ENCODE data around the gene EFCAB13.

- TF ChIP-seq CTCF (IDR thresholded peaks at IDR 0.05) (no peak), POLR2A (IDR thresholded peaks at IDR 0.05) (no peak)
Observed at GRCh38 chr17:47404006-47404405, 80.3 kb downstream of the EFCAB13 start.

Measured in right lobe of liver (tissue), 4 donors.